ENCODE measurements around the gene IBA57.

GRCh38 chr1:228154670-228155571, 10.7 kb upstream of the IBA57 start:
- TF ChIP-seq SMC3 (IDR thresholded peaks at IDR 0.05) (no peak), CBX8 (IDR thresholded peaks at IDR 0.05) (no peak), CTCF (IDR thresholded peaks at IDR 0.05) (no peak), MAX (IDR thresholded peaks at IDR 0.05) (no peak), RNF2 (IDR thresholded peaks at IDR 0.05; ENCODE audit: borderline replicate concordance, low read depth) (no peak), RAD21 (conservative IDR thresholded peaks at IDR 0.05 in 1 of 2, IDR thresholded peaks at IDR 0.05 in 1 of 2) (no peak), POLR2A (IDR thresholded peaks at IDR 0.05; ENCODE audit: low read length) (no peak), EP300 (IDR thresholded peaks at IDR 0.05) (no peak), KDM5A (IDR thresholded peaks at IDR 0.05) (no peak), MAZ (IDR thresholded peaks at IDR 0.05; ENCODE audit: borderline replicate concordance, low read depth, low read length) (no peak)

Data from A549 (cell line).